ENCODE measurements around the gene PSG6.
"Not testable (repeated sequence)": the region's sequence is repeated elsewhere in the genome, so short reads cannot be mapped to it uniquely, and the experiment has no call there.

The PSG6 gene

DNA sequence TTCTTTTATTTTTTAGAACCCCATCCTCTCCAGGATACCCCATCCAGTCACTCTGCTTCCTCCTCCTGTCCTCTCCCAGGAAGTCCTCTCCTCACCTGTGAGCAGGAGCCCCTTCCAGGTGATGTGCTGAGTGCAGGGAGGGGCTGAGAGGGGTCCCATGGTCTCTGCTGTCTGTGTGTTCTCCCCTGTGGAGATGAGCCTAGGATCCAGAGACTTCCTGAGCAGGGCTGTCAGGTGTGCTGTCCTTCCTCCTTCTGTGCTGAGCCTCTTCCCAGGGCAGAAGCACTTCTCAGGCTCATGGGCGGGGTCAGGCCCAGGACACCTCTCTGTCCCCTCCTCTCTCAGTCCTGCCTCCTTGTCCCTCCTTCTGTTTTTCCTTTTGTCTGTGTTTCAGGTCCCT lies at the start of gene PSG6:
Gene PSG6 (minus strand): TSS at position 261 of the 400 bp plus-strand sequence. CDS start 102 bp downstream, at position 159.
- DNase-seq, result not testable (repeated sequence)

DNA sequence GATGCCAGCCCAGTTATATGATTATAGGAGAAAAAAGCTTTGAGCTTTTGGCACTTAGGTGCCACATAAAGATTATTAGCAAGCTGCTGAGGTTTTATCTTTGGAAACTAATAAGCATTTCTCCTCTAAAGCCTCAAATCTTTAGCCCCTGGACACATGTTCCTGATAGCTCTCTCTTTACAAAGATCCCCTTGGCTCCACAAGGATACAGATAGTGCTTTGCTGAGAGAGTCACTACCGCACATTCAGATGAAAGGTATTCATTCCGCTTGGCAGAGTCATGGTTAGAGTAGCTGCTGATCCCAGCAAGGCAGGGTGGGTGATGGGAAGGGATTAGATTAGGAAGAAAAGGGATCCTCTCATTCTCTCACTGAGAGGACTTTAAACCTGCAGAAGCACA lies 47.5 kb upstream of the PSG6 start:
- DNase-seq, result peak; percentile 8

GRCh38 chr19:42961119-42961518 lies 43.4 kb upstream of the PSG6 start:
- no peak for DNase-seq

- DNase-seq, result not testable (repeated sequence)
Measured at GRCh38 chr19:42952126-42952525, 34.4 kb upstream of the PSG6 start.

DNA sequence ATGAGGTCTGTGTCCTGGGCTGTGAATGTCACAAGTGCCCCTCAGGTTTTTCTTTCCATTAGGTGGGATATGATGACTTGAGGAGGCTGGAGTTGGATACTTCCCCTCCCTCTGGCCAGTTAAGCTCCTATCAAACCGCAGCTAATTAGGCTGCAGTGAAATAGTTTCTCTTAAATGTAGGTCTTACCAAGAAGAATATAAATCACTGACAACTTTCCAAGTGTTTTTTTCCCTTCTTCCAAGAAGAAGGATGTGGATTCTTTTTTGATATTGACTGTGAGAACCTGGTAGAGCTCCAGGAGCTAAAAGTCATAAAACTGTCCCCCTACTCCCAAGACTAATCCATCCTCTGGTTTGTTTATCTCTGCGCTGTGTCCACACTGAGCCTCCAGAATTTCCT lies 33.8 kb upstream of the PSG6 start:
- not testable (repeated sequence) for DNase-seq

DNA sequence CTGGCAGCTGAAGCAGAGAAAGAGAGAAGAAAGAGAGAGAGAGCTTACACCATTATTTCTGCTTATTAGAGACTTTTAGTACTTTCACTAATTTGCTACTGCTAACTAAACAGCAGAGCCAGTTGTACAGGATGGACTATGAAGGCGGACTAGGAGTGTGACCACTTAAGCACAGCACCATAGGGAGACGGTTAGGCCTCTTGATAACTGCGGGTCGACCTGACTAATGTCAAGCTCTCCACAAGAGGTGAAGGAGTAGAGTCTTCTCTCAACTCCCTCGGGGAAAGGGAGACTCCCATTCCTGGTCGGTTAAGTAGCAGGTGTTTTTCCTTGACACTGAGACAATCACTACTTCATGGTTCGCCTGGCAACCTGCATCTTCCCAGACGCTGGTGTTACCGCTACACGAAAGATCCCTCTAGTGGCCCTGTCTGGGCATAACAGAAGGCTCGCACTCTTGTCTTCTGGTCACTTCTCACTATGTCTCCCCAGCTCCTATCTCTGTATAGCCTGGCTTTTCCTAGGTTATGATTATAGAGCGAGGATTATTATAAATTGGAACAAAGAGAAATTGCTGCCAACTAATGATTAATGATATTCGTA lies 24.6 kb upstream of the PSG6 start:
- no peak for DNase-seq

DNA sequence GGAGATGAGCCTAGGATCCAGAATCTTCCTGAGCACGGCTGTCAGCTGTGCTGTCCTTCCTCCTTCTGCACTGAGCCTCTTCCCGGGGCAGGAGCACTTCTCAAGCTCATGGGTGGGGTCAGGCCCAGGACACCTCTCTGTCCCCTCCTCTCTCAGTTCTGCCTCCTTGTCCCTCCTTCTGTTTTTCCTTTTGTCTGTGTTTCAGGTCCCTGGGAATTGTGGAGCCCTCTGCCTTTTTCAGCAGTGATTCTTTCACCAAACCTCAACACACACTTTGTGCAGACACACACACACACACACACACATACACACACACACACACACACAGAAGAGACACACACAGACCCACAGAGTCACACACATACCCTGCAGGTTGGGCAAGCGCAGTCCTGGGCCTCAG lies 19.4 kb upstream of the PSG6 start, which contains the start of gene PSG7:
Gene PSG7 (minus strand): TSS at position 101 of the 400 bp plus-strand sequence. CDS start 131 bp downstream, outside the sequence.
- DNase-seq, result not testable (repeated sequence)

- DNase-seq, result not testable (repeated sequence)
Measured at GRCh38 chr19:42934726-42935125, 17.0 kb upstream of the PSG6 start.

DNA sequence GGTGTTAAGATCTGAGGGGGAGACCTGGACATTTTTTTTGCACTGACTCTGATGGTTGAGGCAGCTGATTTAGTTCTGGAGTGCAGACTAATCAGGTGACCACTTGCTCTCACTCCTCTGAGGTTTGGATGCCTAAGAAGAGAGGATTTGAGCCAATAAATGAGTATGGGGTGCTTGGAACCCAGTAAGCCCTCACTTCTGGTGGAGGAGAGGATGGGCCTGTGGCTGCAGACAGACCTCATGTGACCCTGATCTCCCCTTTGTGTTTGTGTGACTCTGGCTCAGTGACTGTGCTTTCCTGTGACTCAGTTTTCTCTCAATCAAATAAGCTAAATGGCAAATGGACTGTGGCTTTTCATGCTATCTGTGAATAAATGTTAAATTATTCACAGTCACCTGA lies 16.5 kb upstream of the PSG6 start:
- DNase-seq, result not testable (repeated sequence)

- DNase-seq, result not testable (repeated sequence)
Measured at GRCh38 chr19:42933412-42933811, 15.7 kb upstream of the PSG6 start.

GRCh38 chr19:42932485-42933101 lies 14.9 kb upstream of the PSG6 start:
- peak; percentile 24 for DNase-seq

DNA sequence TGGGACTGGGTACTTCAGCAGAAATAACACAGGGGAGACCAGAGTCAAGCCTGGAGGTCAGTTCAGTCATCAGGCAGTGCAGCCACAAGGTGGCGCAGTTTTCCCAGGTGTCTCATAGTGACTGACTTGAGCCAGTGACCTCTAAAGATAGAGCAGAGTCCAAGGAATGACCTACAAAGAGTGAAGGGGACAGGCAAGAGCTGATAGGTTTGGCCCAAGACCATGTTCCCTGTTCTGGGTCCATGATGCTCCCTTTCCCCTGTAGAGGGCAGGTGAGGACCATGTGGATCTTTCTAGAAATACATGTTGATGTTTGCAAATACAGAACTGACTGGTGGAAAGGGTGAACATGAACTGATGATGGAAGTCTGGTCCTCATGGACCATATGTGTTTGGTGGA lies 12.5 kb upstream of the PSG6 start:
- not testable (repeated sequence) for DNase-seq

- DNase-seq, result no peak
Measured at GRCh38 chr19:42928896-42929295, 11.2 kb upstream of the PSG6 start.

- DNase-seq, result no peak
Measured at GRCh38 chr19:42926781-42927180, 9.1 kb upstream of the PSG6 start.

GRCh38 chr19:42923106-42923505 lies 5.4 kb upstream of the PSG6 start:
- DNase-seq, result peak; percentile 12

DNA sequence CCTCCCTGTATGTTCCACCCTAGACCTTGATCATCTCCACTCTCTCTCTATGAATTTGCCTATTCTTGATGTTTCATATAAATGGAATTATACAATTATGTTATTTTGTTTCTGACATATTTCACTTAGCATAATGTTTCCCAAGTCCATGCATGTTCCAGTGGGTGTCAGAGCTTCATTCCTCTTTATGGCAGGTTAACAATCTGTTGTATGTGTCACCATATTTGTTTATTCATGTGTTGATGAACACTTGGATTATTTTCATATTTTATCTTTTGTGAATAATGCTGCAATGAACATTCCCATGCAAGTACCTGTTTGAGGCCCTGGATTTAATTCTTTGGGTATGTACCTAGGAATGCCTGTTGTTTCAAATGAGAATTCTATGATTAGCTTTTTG lies 3.3 kb upstream of the PSG6 start:
- DNase-seq, result not testable (repeated sequence)

DNA sequence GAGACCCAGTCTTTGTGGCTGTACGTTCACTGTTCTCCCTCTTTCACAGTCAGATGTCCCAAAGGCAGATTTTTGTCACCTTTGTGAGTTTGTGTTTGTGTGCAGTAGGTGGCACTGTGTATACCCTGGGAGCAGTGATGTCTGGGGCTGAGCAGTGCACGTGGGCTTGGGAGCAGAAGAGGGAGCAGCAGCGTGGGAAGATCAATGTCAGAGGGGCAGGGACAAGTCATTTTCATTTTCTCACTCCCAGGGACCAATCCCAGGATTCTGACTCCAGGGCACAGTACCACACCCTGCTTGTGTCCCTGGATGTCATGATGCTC lies 2.0 kb upstream of the PSG6 start:
- DNase-seq, result no peak

DNA sequence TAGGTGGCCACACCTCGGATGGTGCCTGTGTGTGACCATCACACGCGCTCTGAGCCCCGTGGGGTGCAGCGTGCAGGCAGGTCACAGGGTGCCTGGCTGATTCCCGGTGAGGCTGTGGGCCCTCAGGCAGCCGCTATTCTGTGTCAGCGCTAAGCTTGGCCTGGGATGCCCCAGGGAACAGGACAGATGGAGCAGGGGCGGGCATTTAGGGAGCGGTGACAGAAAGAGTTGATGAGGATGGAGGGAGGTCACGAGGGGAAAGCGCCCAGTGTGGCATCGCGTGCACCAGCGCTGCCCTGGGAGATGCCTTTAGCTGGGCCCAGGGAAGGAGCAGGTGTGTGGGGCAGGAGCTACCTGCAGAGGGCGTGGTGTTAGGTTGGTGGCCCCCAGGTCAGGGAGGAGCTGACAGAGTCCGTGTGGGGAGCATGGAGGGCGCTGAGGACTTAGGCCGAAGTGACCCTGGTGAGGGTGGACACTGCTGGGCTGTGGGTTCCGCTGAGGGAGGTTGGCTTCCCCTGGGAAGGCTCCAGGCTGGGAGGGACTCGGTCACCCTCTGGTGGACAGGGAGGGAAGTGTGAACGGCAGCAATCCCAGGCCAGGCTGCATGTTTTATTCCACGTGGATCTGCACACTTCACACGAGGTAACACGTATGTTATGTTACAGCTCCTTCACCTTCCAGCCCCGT lies 1.5 kb upstream of the PSG6 start:
- not testable (repeated sequence) for DNase-seq

GRCh38 chr19:42918377-42919069 lies 829 bp upstream of the PSG6 start:
- DNase-seq, result not testable (repeated sequence)

DNA sequence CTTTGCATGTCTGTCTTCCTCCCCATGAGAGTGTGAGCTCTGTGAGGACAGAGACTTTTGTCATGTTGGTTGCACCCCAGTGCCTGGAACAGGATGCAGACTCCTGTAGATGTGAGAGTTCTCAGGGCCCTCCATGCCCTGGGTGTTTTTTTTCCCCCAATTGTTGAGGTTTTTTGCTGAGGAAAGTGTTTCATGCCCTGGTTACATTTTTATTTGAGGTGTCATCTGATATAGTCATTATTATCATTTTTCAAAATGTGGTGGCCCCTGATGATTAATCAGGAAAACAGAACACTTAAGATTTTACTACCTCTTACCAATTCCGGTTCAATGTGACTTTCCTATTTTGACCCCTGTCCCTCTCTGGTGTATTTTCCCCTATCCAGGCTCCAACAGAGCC lies 763 bp downstream of the PSG6 start:
- DNase-seq, result not testable (repeated sequence)

DNA sequence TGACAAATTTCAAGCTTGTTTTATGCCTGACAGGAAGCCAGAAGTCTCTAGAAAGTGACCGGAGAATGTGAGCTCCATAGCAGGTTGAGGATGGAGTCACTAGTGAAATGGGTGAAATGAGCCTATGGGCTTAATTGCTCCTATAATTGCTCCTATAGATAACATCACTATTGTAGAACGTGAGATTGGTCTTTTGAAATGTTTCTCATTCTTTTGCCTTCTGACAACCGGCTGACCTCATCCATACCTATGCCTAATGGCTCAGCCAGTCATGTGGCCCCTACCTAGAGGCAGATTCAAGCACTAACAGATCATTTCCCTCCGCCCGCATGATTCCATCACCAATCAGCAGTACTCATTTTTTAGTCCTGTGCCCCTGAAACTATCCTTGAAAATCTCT lies 4.2 kb downstream of the PSG6 start:
- DNase-seq, result not testable (repeated sequence)

- DNase-seq, result not testable (repeated sequence)
Measured at GRCh38 chr19:42912941-42913340, 4.8 kb downstream of the PSG6 start.

GRCh38 chr19:42911731-42912130 lies 6.0 kb downstream of the PSG6 start:
- not testable (repeated sequence) for DNase-seq

Measured in eye (tissue), 1 donor.